Loucy (cell line): ENCODE data around the gene CEP112.

Experiments
- CTCF ChIP-seq: fragments of 200-600 bp; sonication (generic); conservative IDR thresholded peaks from 2 replicates; pipeline ENCODE4 v1.5.1; 2014; ENCODE audit warnings: mild to moderate bottlenecking, antibody characterized with exemption, low read length
- EZH2phosphoT487 ChIP-seq: fragments of 200-600 bp; IDR thresholded peaks from 2 replicates; pipeline ENCODE4 v1.6.1; 2018; ENCODE audit warnings: antibody characterized with exemption, mild to moderate bottlenecking, moderate library complexity, borderline replicate concordance

- no peak for TF ChIP-seq EZH2phosphoT487
- TF ChIP-seq CTCF = no peak
Observed at GRCh38 chr17:65797101-65797500, 394.8 kb downstream of the CEP112 start.
